Neural cell (in vitro differentiated cells): Measurements from ENCODE around the gene MAMDC4.

ENCODE experiments used
- CTCF ChIP-seq: fragments of 450-650 bp; IDR thresholded peaks from 2 replicates; pipeline ENCODE4 v1.5.1; 2014; ENCODE audit warnings: antibody characterized with exemption, mild to moderate bottlenecking, moderate library complexity; ENCODE audit not compliant: poor library complexity, severe bottlenecking
- EP300 ChIP-seq: fragments of 450-650 bp; conservative IDR thresholded peaks from 2 replicates; pipeline ENCODE4 v1.6.1; 2014; ENCODE audit warnings: antibody characterized with exemption, mild to moderate bottlenecking, moderate library complexity; ENCODE audit not compliant: poor library complexity, severe bottlenecking
- EZH2 ChIP-seq: fragments of 200-600, 300-800 bp; shearing (Covaris generic), sonication (generic); IDR thresholded peaks from 2 replicates; pipeline ENCODE4 v1.6.1; 2014; ENCODE audit warnings: antibody characterized with exemption, low read length, borderline replicate concordance, mild to moderate bottlenecking; ENCODE audit not compliant: insufficient read depth, poor library complexity, severe bottlenecking
- POLR2AphosphoS5 ChIP-seq: IDR thresholded peaks from 2 replicates; pipeline ENCODE4 v1.6.1; 2012
- RAD21 ChIP-seq: fragments of 450-650 bp; conservative IDR thresholded peaks from 2 replicates; pipeline ENCODE4 v1.6.1; 2014; ENCODE audit warnings: antibody characterized with exemption, mild to moderate bottlenecking, moderate library complexity
- REST ChIP-seq: IDR thresholded peaks from 2 replicates; pipeline ENCODE4 v1.6.1; 2012; ENCODE audit warnings: borderline replicate concordance
- SMC3 ChIP-seq: fragments of 450-650 bp; conservative IDR thresholded peaks from 2 replicates; pipeline ENCODE4 v1.6.1; 2014; ENCODE audit warnings: antibody characterized with exemption, mild to moderate bottlenecking, moderate library complexity; ENCODE audit not compliant: poor library complexity

GRCh38 chr9:136867480-136867879 lies 15.3 kb downstream of the MAMDC4 start:
- TF ChIP-seq CTCF (no peak), SMC3 (no peak), EP300 (no peak), REST (no peak), EZH2 (no peak), RAD21 (no peak), POLR2AphosphoS5 (no peak)
